ENCODE measurements around the gene CEP135. TPM values are rescaled to one million over a fixed set of nuclear protein-coding genes. Genes with fewer than 3 reads are reported as not detected.
A peak's percentile ranks its signal among the peaks of the same experiment; 100 is the strongest.

CEP135 gene
- total and polyA plus RNA-seq, 7 experiments from 2014 or later, result 8.9 to 38.8 (median 20.7) TPM

DNA sequence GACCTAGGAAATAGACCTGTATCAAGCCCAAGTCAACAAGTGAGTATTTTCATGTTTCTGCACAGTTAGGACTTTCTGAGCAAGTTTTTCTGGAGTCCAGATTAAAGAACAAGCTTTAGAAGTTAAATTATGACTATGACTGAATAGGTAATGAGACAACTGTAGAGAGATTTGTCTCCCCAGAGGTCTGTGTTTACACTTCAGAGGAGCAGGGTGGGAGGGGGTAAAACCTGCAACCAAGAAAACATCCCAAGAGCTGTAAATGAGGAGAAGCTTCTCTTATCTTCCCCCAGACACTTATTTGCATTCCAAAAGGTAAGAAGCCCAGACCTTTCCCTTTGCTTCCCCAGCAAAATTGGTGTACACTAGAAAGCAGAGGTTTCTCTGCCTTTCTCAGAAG lies 22.1 kb upstream of the CEP135 start:
- Histone ChIP-seq H3K27me3 (ENCODE audit: control insufficient read depth in 2 of 2, insufficient read depth in 2 of 2, low read length in 2 of 2) (no peaks in the 10 kb centered on the region), H3K9me3 (ENCODE audit: control insufficient read depth in 2 of 3, low read length in 3 of 3) (no peaks in the 10 kb centered on the region), H3K4me1 (ENCODE audit: control insufficient read depth in 2 of 2, insufficient read depth in 2 of 2, low read length in 2 of 2) (no peaks in the 10 kb centered on the region), H3K4me3 (ENCODE audit: low read length) (no peak overlapping the region), H3K27ac (ENCODE audit: low read depth, low read length) (no peak overlapping the region), H3K36me3 (ENCODE audit: control insufficient read depth in 2 of 3, insufficient read depth in 3 of 3, low read length in 3 of 3) (no peaks in the 10 kb centered on the region)
- Mint-ChIP-seq H3K36me3 (peaks cover 0 to 18% (median 6%) of the 10 kb centered on the region in 5 donors), H3K9me3 (peaks cover 0 to 22% (median 3%) of the 10 kb centered on the region in 11 donors), H3K4me1 (peaks cover 0 to 8% (median 6%) of the 10 kb centered on the region in 7 donors), H3K27ac (no peak overlapping the region), H3K27me3 (no peaks in the 10 kb centered on the region), H3K4me3 (no peak overlapping the region)
- intact Hi-C loops (cut with micrococcal nuclease), result no loop called here
- ATAC-seq, result no peak
- no peak for DNase-seq
- POLR2A ChIA-PET, result interaction anchor here (1.4 kb wide), 1 partner anchor 21 kb away, joined by 3 read pairs; no protein-coding TSS in a partner anchor
- CTCF ChIA-PET, result interaction anchor here (0.7 kb wide), 2 partner anchors 144 to 995 kb away, joined by 3 to 5 read pairs; no protein-coding TSS in a partner anchor

DNA sequence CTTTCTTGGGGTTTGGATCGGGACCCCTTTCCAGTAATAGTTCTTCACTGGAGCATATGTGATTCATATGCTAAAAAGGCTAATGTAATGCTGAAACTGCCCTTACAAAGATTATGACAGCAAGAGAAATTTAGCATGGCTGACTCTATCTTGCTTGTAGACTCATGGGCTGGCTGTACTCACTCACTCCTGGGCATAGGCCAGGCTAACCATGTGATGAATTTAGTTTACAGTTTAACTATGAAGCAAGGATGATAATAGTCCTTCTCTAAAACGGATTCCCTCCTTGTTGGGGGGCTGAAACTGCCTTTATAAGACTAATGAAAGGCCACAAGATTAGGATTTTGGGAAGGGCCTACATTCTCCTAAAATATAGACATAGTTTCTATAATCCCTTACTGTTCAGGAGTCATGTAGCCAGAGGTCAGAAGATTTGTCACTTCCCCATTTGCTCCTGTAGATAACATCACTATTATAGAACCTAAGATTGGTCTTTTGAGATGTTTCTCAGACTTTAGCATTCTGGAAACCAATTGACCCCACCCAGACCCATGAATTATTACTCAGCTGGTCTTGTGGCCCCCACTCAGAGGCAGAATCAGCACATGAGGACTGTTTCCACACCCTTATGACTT lies 20.8 kb upstream of the CEP135 start:
- Histone ChIP-seq H3K4me1 (ENCODE audit: control insufficient read depth in 2 of 2, insufficient read depth in 2 of 2, low read length in 2 of 2) (no peaks in the 10 kb centered on the region), H3K4me3 (ENCODE audit: low read length) (no peak overlapping the region), H3K9me3 (ENCODE audit: control insufficient read depth in 2 of 3, low read length in 3 of 3) (no peaks in the 10 kb centered on the region), H3K27ac (ENCODE audit: low read depth, low read length) (no peak overlapping the region), H3K27me3 (ENCODE audit: control insufficient read depth in 2 of 2, insufficient read depth in 2 of 2, low read length in 2 of 2) (no peaks in the 10 kb centered on the region), H3K36me3 (ENCODE audit: control insufficient read depth in 2 of 3, insufficient read depth in 3 of 3, low read length in 3 of 3) (no peaks in the 10 kb centered on the region)
- no peak for ATAC-seq
- Mint-ChIP-seq H3K27me3 (no peaks in the 10 kb centered on the region), H3K9me3 (peaks cover 0 to 25% (median 3%) of the 10 kb centered on the region in 11 donors), H3K27ac (no peak overlapping the region), H3K4me1 (peaks cover 0 to 9% (median 8%) of the 10 kb centered on the region in 7 donors), H3K4me3 (no peak overlapping the region), H3K36me3 (peaks cover 0 to 18% (median 6%) of the 10 kb centered on the region in 5 donors)
- DNase-seq, result no peak
- intact Hi-C loops (cut with micrococcal nuclease), result no loop called here
- POLR2A ChIA-PET, result no interaction called here
- CTCF ChIA-PET, result no interaction called here

DNA sequence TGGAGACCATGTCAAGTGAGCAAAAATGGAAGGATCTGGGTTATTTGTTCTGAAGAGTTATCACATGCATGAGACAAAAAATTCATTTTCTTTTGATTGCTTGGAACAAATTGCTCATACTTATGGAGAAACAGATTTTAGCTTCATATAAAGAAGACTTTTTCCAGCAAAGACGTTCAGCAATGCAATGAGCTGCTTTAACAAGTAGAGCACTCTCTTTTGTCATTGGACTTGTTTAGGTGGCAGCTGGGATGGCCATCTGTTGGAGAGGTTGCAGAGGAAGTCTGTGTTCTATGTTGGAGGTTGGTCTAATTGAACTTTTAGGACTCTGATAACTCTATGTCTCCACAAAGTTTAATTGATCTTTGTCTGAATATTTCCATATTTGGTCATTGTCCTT lies 19.9 kb upstream of the CEP135 start:
- Histone ChIP-seq H3K4me1 (ENCODE audit: control insufficient read depth in 2 of 2, insufficient read depth in 2 of 2, low read length in 2 of 2) (no peaks in the 10 kb centered on the region), H3K9me3 (ENCODE audit: control insufficient read depth in 2 of 3, low read length in 3 of 3) (no peaks in the 10 kb centered on the region), H3K27me3 (ENCODE audit: control insufficient read depth in 2 of 2, insufficient read depth in 2 of 2, low read length in 2 of 2) (no peaks in the 10 kb centered on the region), H3K27ac (ENCODE audit: low read depth, low read length) (no peak overlapping the region), H3K36me3 (ENCODE audit: control insufficient read depth in 2 of 3, insufficient read depth in 3 of 3, low read length in 3 of 3) (no peaks in the 10 kb centered on the region), H3K4me3 (ENCODE audit: low read length) (no peak overlapping the region)
- no peak for ATAC-seq
- Mint-ChIP-seq H3K36me3 (peaks cover 0 to 18% (median 6%) of the 10 kb centered on the region in 5 donors), H3K27me3 (no peaks in the 10 kb centered on the region), H3K4me1 (peaks cover 0 to 9% (median 8%) of the 10 kb centered on the region in 7 donors), H3K4me3 (no peak overlapping the region), H3K27ac (no peak overlapping the region), H3K9me3 (peaks cover 0 to 30% (median 2%) of the 10 kb centered on the region in 11 donors)
- DNase-seq, result no peak
- intact Hi-C loops (cut with micrococcal nuclease), result no loop called here
- ChIA-PET POLR2A (interaction anchor here (0.6 kb wide), 1 partner anchor 456 kb away, joined by 3 read pairs; no protein-coding TSS in a partner anchor), CTCF (no interaction called here)

DNA sequence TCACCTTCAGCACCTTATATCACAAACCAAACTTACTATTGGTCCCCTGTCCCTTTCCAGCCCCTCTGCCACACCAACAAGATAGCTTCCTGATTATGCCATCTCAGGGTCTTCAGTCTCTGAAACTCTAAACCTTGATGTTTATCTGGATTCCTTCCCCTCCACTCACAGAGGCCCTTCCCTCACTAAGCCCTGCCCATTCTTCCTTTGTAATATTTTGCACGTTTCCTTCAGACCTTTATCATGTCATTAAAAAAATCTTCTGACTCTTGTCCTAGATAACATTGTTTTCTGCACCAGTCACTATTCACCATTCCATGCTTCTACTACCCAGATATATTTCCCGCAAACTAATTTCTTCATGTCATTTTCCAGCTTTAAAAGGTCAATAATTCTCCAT lies 17.7 kb upstream of the CEP135 start:
- Histone ChIP-seq H3K4me1 (ENCODE audit: control insufficient read depth in 2 of 2, insufficient read depth in 2 of 2, low read length in 2 of 2) (no peaks in the 10 kb centered on the region), H3K9me3 (ENCODE audit: control insufficient read depth in 2 of 3, low read length in 3 of 3) (no peaks in the 10 kb centered on the region), H3K4me3 (ENCODE audit: low read length) (no peak overlapping the region), H3K27ac (ENCODE audit: low read depth, low read length) (no peak overlapping the region), H3K27me3 (ENCODE audit: control insufficient read depth in 2 of 2, insufficient read depth in 2 of 2, low read length in 2 of 2) (no peaks in the 10 kb centered on the region), H3K36me3 (ENCODE audit: control insufficient read depth in 2 of 3, insufficient read depth in 3 of 3, low read length in 3 of 3) (no peaks in the 10 kb centered on the region)
- ChIA-PET CTCF (interaction anchor here (1.4 kb wide), 1 partner anchor 18 kb away, joined by 4 read pairs; the partner anchor contains the start of gene CEP135), POLR2A (no interaction called here)
- Mint-ChIP-seq H3K27ac (peak overlapping the region in 1 of 9 donors; percentile 25), H3K9me3 (peaks cover 0 to 52% (median 12%) of the 10 kb centered on the region in 11 donors), H3K4me1 (peaks cover 0 to 9% (median 8%) of the 10 kb centered on the region in 7 donors), H3K27me3 (peaks cover 0 to 2% (median 0%) of the 10 kb centered on the region in 5 donors), H3K36me3 (peaks cover 0 to 29% (median 11%) of the 10 kb centered on the region in 5 donors), H3K4me3 (no peak overlapping the region)
- ATAC-seq (no peak), DNase-seq (no peak)
- intact Hi-C loops (cut with micrococcal nuclease), result no loop called here

DNA sequence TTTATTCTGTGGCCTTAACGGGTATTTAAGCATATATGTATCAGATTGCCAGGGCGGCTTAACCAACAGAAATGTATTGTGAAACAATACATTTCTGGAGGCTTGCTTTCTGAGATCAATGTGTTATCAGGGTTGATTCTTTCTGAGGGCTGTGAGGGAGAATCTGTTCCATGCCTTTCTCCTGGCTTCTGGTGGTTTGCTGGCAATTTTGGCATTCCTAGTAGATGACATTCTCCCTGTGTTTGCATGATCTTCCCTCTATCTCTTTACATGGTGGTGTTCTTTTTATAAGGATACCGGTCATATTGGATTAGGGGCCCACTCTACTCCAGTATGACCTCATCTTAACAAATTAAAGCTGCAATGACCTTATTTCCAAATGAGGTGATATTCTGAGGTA lies 16.9 kb upstream of the CEP135 start:
- POLR2A ChIA-PET, result no interaction called here
- CTCF ChIA-PET, result no interaction called here
- Mint-ChIP-seq H3K9me3 (peaks cover 0 to 60% (median 19%) of the 10 kb centered on the region in 11 donors), H3K4me3 (no peak overlapping the region), H3K27ac (no peak overlapping the region), H3K4me1 (peaks cover 0 to 9% (median 8%) of the 10 kb centered on the region in 7 donors), H3K36me3 (peaks cover under 1 to 34% (median 18%) of the 10 kb centered on the region in 5 donors), H3K27me3 (peaks cover 0 to 2% (median 0%) of the 10 kb centered on the region in 5 donors)
- Histone ChIP-seq H3K4me3 (ENCODE audit: low read length) (no peak overlapping the region), H3K9me3 (ENCODE audit: control insufficient read depth in 2 of 3, low read length in 3 of 3) (peaks cover 0 to 4% (median 0%) of the 10 kb centered on the region in 3 experiments), H3K27ac (ENCODE audit: low read depth, low read length) (no peak overlapping the region), H3K36me3 (ENCODE audit: control insufficient read depth in 2 of 3, insufficient read depth in 3 of 3, low read length in 3 of 3) (no peaks in the 10 kb centered on the region), H3K27me3 (ENCODE audit: control insufficient read depth in 2 of 2, insufficient read depth in 2 of 2, low read length in 2 of 2) (no peaks in the 10 kb centered on the region), H3K4me1 (ENCODE audit: control insufficient read depth in 2 of 2, insufficient read depth in 2 of 2, low read length in 2 of 2) (no peaks in the 10 kb centered on the region)
- no peak for ATAC-seq
- intact Hi-C loops (cut with micrococcal nuclease), result no loop called here
- DNase-seq, result no peak

DNA sequence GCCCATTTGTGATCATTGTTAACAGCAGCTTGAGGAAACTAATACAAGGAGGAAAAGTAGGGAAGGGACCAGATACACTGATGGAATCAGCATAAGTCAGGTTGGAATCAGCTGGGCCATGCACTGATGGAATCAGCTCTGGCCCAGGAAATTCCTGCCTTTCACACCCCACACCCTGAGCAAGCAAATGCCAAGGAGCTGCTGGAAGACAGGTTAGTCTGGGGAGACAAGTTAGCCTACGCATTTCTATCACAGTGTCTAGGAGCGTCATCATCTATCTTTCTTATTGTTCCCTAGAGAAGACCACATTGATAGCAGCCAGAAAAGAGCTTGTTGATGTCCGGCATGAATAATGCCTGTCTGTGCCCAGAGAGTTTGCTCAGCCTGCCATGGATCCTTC lies 16.2 kb upstream of the CEP135 start:
- peaks cover 5 to 37% (median 20%) of the 10 kb centered on the region in 5 donors for H3K36me3 Mint-ChIP-seq
- Histone ChIP-seq H3K27me3 (ENCODE audit: control insufficient read depth in 2 of 2, insufficient read depth in 2 of 2, low read length in 2 of 2) (no peaks in the 10 kb centered on the region), H3K4me1 (ENCODE audit: control insufficient read depth in 2 of 2, insufficient read depth in 2 of 2, low read length in 2 of 2) (no peaks in the 10 kb centered on the region), H3K4me3 (ENCODE audit: low read length) (no peak overlapping the region), H3K36me3 (ENCODE audit: control insufficient read depth in 2 of 3, insufficient read depth in 3 of 3, low read length in 3 of 3) (peaks cover 0 to under 1% (median 0%) of the 10 kb centered on the region in 3 experiments), H3K9me3 (ENCODE audit: control insufficient read depth in 2 of 3, low read length in 3 of 3) (peaks cover 0 to 11% (median 0%) of the 10 kb centered on the region in 3 experiments), H3K27ac (ENCODE audit: low read depth, low read length) (no peak overlapping the region)
- H3K27me3 Mint-ChIP-seq, result peaks cover 0 to 2% (median 0%) of the 10 kb centered on the region in 5 donors
- intact Hi-C loops (cut with micrococcal nuclease), result no loop called here
- no peak for DNase-seq
- CTCF ChIA-PET, result no interaction called here
- no peak for ATAC-seq
- no peak overlapping the region for H3K27ac Mint-ChIP-seq
- H3K4me3 Mint-ChIP-seq, result no peak overlapping the region
- POLR2A ChIA-PET, result interaction anchor here (0.6 kb wide), 1 partner anchor 9 kb away, joined by 3 read pairs; no protein-coding TSS in a partner anchor
- H3K9me3 Mint-ChIP-seq, result peaks cover 0 to 67% (median 20%) of the 10 kb centered on the region in 11 donors
- H3K4me1 Mint-ChIP-seq, result peaks cover 0 to 9% (median 8%) of the 10 kb centered on the region in 7 donors

Data from naive thymus-derived CD4-positive, alpha-beta T cell (primary cell).